Upper lobe of left lung (tissue), 6 donors: ENCODE measurements around the gene ZDHHC9. TPM values are rescaled to one million over a fixed set of nuclear protein-coding genes. Genes with fewer than 3 reads are reported as not detected.

ENCODE experiments used
- ATAC-seq, 2 donors: fragments of 200-7000 bp; cut with Tn5 transposase; one replicate each; pipeline ENCODE4 v1.9.1; 2022; ENCODE audit warnings: mild to moderate bottlenecking in 2 of 2, moderate library complexity in 2 of 2; ENCODE audit not compliant: low FRiP score in 2 of 2
- DNase-seq, 2 donors: peaks; one replicate each; pipeline ENCODE4 v3.0.0-alpha.2; 2019 to 2020
- H3K27ac ChIP-seq, 4 donors: fragments of 200-600 bp; sonication (generic); one replicate each; pipeline ENCODE4 v1.5.1; 2016 to 2019
- H3K27me3 ChIP-seq, 4 donors: fragments of 200-600 bp; sonication (generic); one replicate each; pipeline ENCODE4 v1.5.1; 2017 to 2019
- H3K36me3 ChIP-seq, 4 donors: fragments of 200-600 bp; sonication (generic); one replicate each; pipeline ENCODE4 v1.5.1; 2016 to 2019
- H3K4me1 ChIP-seq, 4 donors: fragments of 200-600 bp; sonication (generic); one replicate each; pipeline ENCODE4 v1.5.1; 2018 to 2019
- H3K4me3 ChIP-seq, 4 donors: fragments of 200-600 bp; sonication (generic); one replicate each; pipeline ENCODE4 v1.5.1; 2017 to 2019; ENCODE audit warnings: mild to moderate bottlenecking in 2 of 4, moderate library complexity in 1 of 4
- H3K9me3 ChIP-seq, 4 donors: fragments of 200-600 bp; sonication (generic); one replicate each; pipeline ENCODE4 v1.5.1; 2018 to 2019
- CTCF ChIP-seq, 6 experiments: fragments of 450-650 bp in 4 of 6; fragments of 200-600 bp in 2 of 6; sonication (generic) in 2 of 6; IDR thresholded peaks; one replicate each; pipeline ENCODE4 v1.5.1; 2016 to 2019; ENCODE audit warnings: antibody characterized with exemption in 6 of 6
- EP300 ChIP-seq, 4 donors: sonication (generic); formaldehyde crosslinking; IDR thresholded peaks; one replicate each; pipeline ENCODE4 v1.5.1; 2017; ENCODE audit warnings: antibody characterized with exemption in 4 of 4, control low read depth in 2 of 4
- POLR2A ChIP-seq, 4 donors: fragments of 450-650 bp; IDR thresholded peaks; one replicate each; pipeline ENCODE4 v1.5.1; 2016 to 2017; ENCODE audit warnings: antibody characterized with exemption in 4 of 4, mild to moderate bottlenecking in 2 of 4
- POLR2AphosphoS5 ChIP-seq, 2 donors: sonication (generic); formaldehyde crosslinking; IDR thresholded peaks; one replicate each; pipeline ENCODE4 v1.5.1; 2017; ENCODE audit warnings: antibody characterized with exemption in 2 of 2
- WGBS, 2 donors: methylation state at CpG; one replicate each; pipeline ENCODE4 v1.1.5; 2017 to 2018; 5-methylcytosine and 5-hydroxymethylcytosine counted together
- total RNA-seq, 6 donors: library from RNA; depleted of rRNA in 4 of 6; stranded (reverse); fragments of >200 nt in 4 of 6; gene quantifications; one replicate each; pipeline versions ENCODE4 v1.1.0 to v1.2.1, GENCODE V29; 2016 to 2021
- donor health status: DM: no; HTN: no; CAD: no; lungs with moderate emphysema.
- donor health status: DM: no; HTN: yes; CAD: no; lungs with severe emphysema.

The ZDHHC9 gene
- total RNA-seq, 6 donors from 2014 or later, result 16.8 to 67.8 (median 41.7) TPM

GRCh38 chrX:129771266-129771995 lies 72.3 kb downstream of the ZDHHC9 start:
- Histone ChIP-seq H3K27me3 (no peaks in the 10 kb centered on the region), H3K36me3 (no peaks in the 10 kb centered on the region), H3K9me3 (no peaks in the 10 kb centered on the region), H3K4me1 (no peaks in the 10 kb centered on the region), H3K27ac (peak overlapping the region in 1 of 4 donors; percentile 48), H3K4me3 (no peak overlapping the region)
- ATAC-seq (no peak), DNase-seq (no peak)
- WGBS, 2 donors, result 68 to 83% methylated on average over 10 to 14 of the region's 14 CpGs
- TF ChIP-seq POLR2A (IDR thresholded peaks at IDR 0.05), result no peak
- no peak for TF ChIP-seq POLR2AphosphoS5 (IDR thresholded peaks at IDR 0.05)
- TF ChIP-seq EP300 (IDR thresholded peaks at IDR 0.05), result no peak
- TF ChIP-seq CTCF (IDR thresholded peaks at IDR 0.05), result no peak

GRCh38 chrX:129769467-129770154 lies 74.1 kb downstream of the ZDHHC9 start:
- Histone ChIP-seq H3K36me3 (no peaks in the 10 kb centered on the region), H3K4me3 (no peak overlapping the region), H3K27ac (no peak overlapping the region), H3K9me3 (no peaks in the 10 kb centered on the region), H3K4me1 (no peaks in the 10 kb centered on the region), H3K27me3 (no peaks in the 10 kb centered on the region)
- ATAC-seq (peak in 1 of 2 donors; percentile 8), DNase-seq (no peak)
- 58 to 68% methylated on average over 4 to 9 of the region's 9 CpGs for WGBS, 2 donors
- TF ChIP-seq POLR2AphosphoS5 (IDR thresholded peaks at IDR 0.05) (no peak), POLR2A (IDR thresholded peaks at IDR 0.05) (no peak), EP300 (IDR thresholded peaks at IDR 0.05) (no peak), CTCF (IDR thresholded peaks at IDR 0.05) (no peak)

- Histone ChIP-seq H3K27ac (no peak overlapping the region), H3K27me3 (no peaks in the 10 kb centered on the region), H3K36me3 (no peaks in the 10 kb centered on the region), H3K4me1 (no peaks in the 10 kb centered on the region), H3K4me3 (no peak overlapping the region), H3K9me3 (no peaks in the 10 kb centered on the region)
- no peak for TF ChIP-seq POLR2AphosphoS5 (IDR thresholded peaks at IDR 0.05)
- no peak for TF ChIP-seq CTCF (IDR thresholded peaks at IDR 0.05)
- DNase-seq (no peak), ATAC-seq (no peak)
- 76 to 92% methylated on average over 5 to 8 of the region's 8 CpGs for WGBS, 2 donors
Observed at GRCh38 chrX:129768586-129769466, 74.9 kb downstream of the ZDHHC9 start.

GRCh38 chrX:129768186-129768585 lies 75.5 kb downstream of the ZDHHC9 start:
- Histone ChIP-seq H3K4me1 (no peaks in the 10 kb centered on the region), H3K27me3 (no peaks in the 10 kb centered on the region), H3K9me3 (no peaks in the 10 kb centered on the region), H3K4me3 (no peak overlapping the region), H3K36me3 (no peaks in the 10 kb centered on the region), H3K27ac (no peak overlapping the region)
- WGBS, 2 donors, result 89% methylated on average over 8 of the region's 8 CpGs; no CpG with 5 or more reads in 1 of the 2 donors
- no peak for DNase-seq
- TF ChIP-seq CTCF (IDR thresholded peaks at IDR 0.05) (no peak), POLR2AphosphoS5 (IDR thresholded peaks at IDR 0.05) (no peak), EP300 (IDR thresholded peaks at IDR 0.05) (no peak), POLR2A (IDR thresholded peaks at IDR 0.05) (no peak)
- ATAC-seq, result no peak
